Endothelial cell of umbilical vein (primary cell): ENCODE data around the gene UBASH3A. TPM values are rescaled to one million over a fixed set of nuclear protein-coding genes. Genes with fewer than 3 reads are reported as not detected.

Experiments
- BruUV-seq: library from RNA; stranded (reverse); fragments of 400-500 nt; replicated peaks from 2 replicates; lab custom pipeline; 2021; lab: Mats Ljungman, UMichigan
- CTCF ChIA-PET: fragments of 300-600, 350-600 bp; sonication (Branson Sonifier 250); formaldehyde crosslinking; loops from one replicate; lab custom pipeline; 2021; ENCODE audit warnings: antibody characterized with exemption, inconsistent platforms; lab: Charles Lee
- POLR2A ChIA-PET: fragments of 300-600, 350-600 bp; sonication (Branson Sonifier 250); formaldehyde crosslinking; loops from one replicate; lab custom pipeline; 2021; ENCODE audit warnings: antibody characterized with exemption, inconsistent platforms; lab: Charles Lee
- DNase-seq: peaks from one replicate; pipeline ENCODE4 v3.0.0-alpha.2; 2011; ENCODE audit warnings: low read depth, low spot score
- FAIRE-seq: peaks from 2 replicates; lab custom pipeline; 2011; peaks lifted over from hg19 to GRCh38; lab: Jason Lieb, UNC
- H2AFZ ChIP-seq: 2 replicates; pipeline ENCODE4 v1.6.0; 2012; ENCODE audit warnings: low read depth, low read length, control low read depth, inconsistent platforms
- H3K27ac ChIP-seq: 2 replicates; pipeline ENCODE4 v1.5.1; 2011; ENCODE audit warnings: low read depth, mild to moderate bottlenecking, control low read depth, low read length, moderate library complexity; ENCODE audit not compliant: insufficient read depth
- H3K27me3 ChIP-seq, 2 experiments: 2 replicates each; pipeline versions ENCODE4 v1.6.0 to v1.6.1; 2011; ENCODE audit warnings: low read length in 2 of 2, mixed read lengths in 1 of 2; ENCODE audit not compliant: control insufficient read depth in 2 of 2, insufficient read depth in 2 of 2
- H3K36me3 ChIP-seq, 2 experiments: 2 replicates in 1 of 2; 3 replicates in 1 of 2; pipeline ENCODE4 v1.5.1; 2011; ENCODE audit warnings: low read length in 2 of 2, mild to moderate bottlenecking in 1 of 2, moderate library complexity in 1 of 2; ENCODE audit not compliant: control insufficient read depth in 2 of 2, insufficient read depth in 2 of 2; ENCODE audit errors: extremely low read depth in 1 of 2
- H3K4me1 ChIP-seq: 3 replicates; pipeline ENCODE4 v1.5.1; 2011; ENCODE audit warnings: mild to moderate bottlenecking, low read length; ENCODE audit not compliant: control insufficient read depth, insufficient read depth; ENCODE audit errors: extremely low read depth
- H3K4me2 ChIP-seq: 2 replicates; pipeline ENCODE4 v1.6.1; 2011; ENCODE audit warnings: low read length, control low read depth, mixed read lengths; ENCODE audit not compliant: insufficient read depth
- H3K4me3 ChIP-seq, 3 experiments: fragments of 200-600 bp in 1 of 3; sonication (generic), shearing (Covaris generic) in 1 of 3; replicated peaks in 1 of 3; 2 replicates each; pipeline ENCODE4 v1.5.1; 2011 to 2016; ENCODE audit warnings: control low read depth in 3 of 3, low read length in 3 of 3, mild to moderate bottlenecking in 2 of 3, inconsistent platforms in 1 of 3, low read depth in 1 of 3, moderate library complexity in 1 of 3; ENCODE audit not compliant: insufficient read depth in 1 of 3
- H3K79me2 ChIP-seq: 2 replicates; pipeline ENCODE4 v1.6.0; 2012; ENCODE audit warnings: low read length, inconsistent platforms; ENCODE audit not compliant: control insufficient read depth, insufficient read depth
- H3K9ac ChIP-seq: replicated peaks from 2 replicates; pipeline ENCODE3; 2011; ENCODE audit warnings: low read length, control low read depth; ENCODE audit not compliant: insufficient read depth; ENCODE audit errors: extremely low read depth
- H3K9me1 ChIP-seq: replicated peaks from 3 replicates; pipeline ENCODE4 v1.6.0; 2011; ENCODE audit warnings: mild to moderate bottlenecking, low read length; ENCODE audit not compliant: control insufficient read depth, insufficient read depth; ENCODE audit errors: extremely low read depth
- H3K9me3 ChIP-seq: replicated peaks from 2 replicates; pipeline ENCODE4 v1.5.1; 2012; ENCODE audit warnings: low read length, inconsistent platforms; ENCODE audit not compliant: control insufficient read depth, insufficient read depth
- H4K20me1 ChIP-seq: replicated peaks from 2 replicates; pipeline ENCODE3; 2011; ENCODE audit warnings: mild to moderate bottlenecking, low read length; ENCODE audit not compliant: control insufficient read depth, insufficient read depth; ENCODE audit errors: extremely low read depth
- CTCF ChIP-seq, 2 donors: IDR thresholded peaks; 1 replicate in 1 of 2; 2 replicates in 1 of 2; pipeline ENCODE4 v1.5.1; 2011; ENCODE audit warnings: low read length in 2 of 2, mild to moderate bottlenecking in 2 of 2, moderate library complexity in 2 of 2, control low read depth in 1 of 2, inconsistent platforms in 1 of 2, low read depth in 1 of 2; ENCODE audit not compliant: insufficient read depth in 1 of 2; ENCODE audit errors: extremely low read depth in 1 of 2
- EZH2 ChIP-seq: IDR thresholded peaks from 2 replicates; pipeline ENCODE4 v1.6.1; 2012; ENCODE audit warnings: borderline replicate concordance, low read depth, mild to moderate bottlenecking, moderate library complexity, low read length, inconsistent platforms; ENCODE audit not compliant: severe bottlenecking
- FOS ChIP-seq: IDR thresholded peaks from 2 replicates; pipeline ENCODE4 v1.6.1; 2011; ENCODE audit warnings: mild to moderate bottlenecking, low read length, moderate library complexity, borderline replicate concordance; ENCODE audit not compliant: insufficient read depth
- GATA2 ChIP-seq: IDR thresholded peaks from 2 replicates; pipeline ENCODE4 v1.7.0; 2011; ENCODE audit warnings: low read depth, mild to moderate bottlenecking, moderate library complexity, mixed read lengths, low read length; ENCODE audit not compliant: insufficient read length, insufficient read depth
- JUN ChIP-seq: IDR thresholded peaks from 2 replicates; pipeline ENCODE4 v1.6.1; 2011; ENCODE audit warnings: borderline replicate concordance, low read depth; ENCODE audit not compliant: insufficient read length, insufficient read depth
- MAX ChIP-seq: IDR thresholded peaks from 2 replicates; pipeline ENCODE4 v1.6.1; 2011; ENCODE audit not compliant: insufficient read depth, insufficient read length
- MYC ChIP-seq: IDR thresholded peaks from one replicate; pipeline ENCODE4 v1.6.1; 2011; ENCODE audit warnings: mild to moderate bottlenecking, low read depth, low read length
- POLR2A ChIP-seq: IDR thresholded peaks from 2 replicates; pipeline ENCODE4 v1.6.1; 2012; ENCODE audit warnings: low read depth, mild to moderate bottlenecking, control low read depth, low read length
- POLR2AphosphoS5 ChIP-seq: IDR thresholded peaks from 2 replicates; pipeline ENCODE4 v1.6.1; 2012; ENCODE audit warnings: low read depth, mild to moderate bottlenecking, control low read depth, low read length, moderate library complexity; ENCODE audit not compliant: insufficient read depth
- dilution Hi-C: fragments of 300-500 bp; cut with MboI; formaldehyde crosslinking; loops from one replicate; pipeline ENCODE4 v1.15.0; 2019; ENCODE audit warnings: low sequenced_read_pairs; ENCODE audit not compliant: extremely low pct_ligation_motif_present
- intact Hi-C: fragments of 100-400 bp; cut with micrococcal nuclease; formaldehyde crosslinking; loops from one replicate; pipeline ENCODE4 v1.10.0; 2022
- polyA plus RNA-seq, 4 experiments: library from polyadenylated mRNA; depleted of rRNA in 3 of 4; stranded (reverse) in 3 of 4; unstranded in 1 of 4; fragments of >200 nt; gene quantifications; 2 replicates each; pipeline versions ENCODE4 v1.2.1 to v1.2.3, GENCODE V29; 2011 to 2012; ENCODE audit warnings: missing spikeins in 1 of 4
- total RNA-seq: library from RNA; stranded (reverse); gene quantifications from 2 replicates; pipeline ENCODE4 v1.2.3, GENCODE V29; 2021

UBASH3A gene
- total and polyA plus RNA-seq, 2 donors (not counting 3 experiments of a cell fraction or from before 2014, with no cell fraction given), result not detected

- FAIRE-seq (no peak), DNase-seq (no peak)
- H3K9me3 ChIP-seq, result no peaks in the 10 kb centered on the region
- H3K4me1 ChIP-seq, result no peaks in the 10 kb centered on the region
- no peak overlapping the region for H3K4me2 ChIP-seq
- H3K9me1 ChIP-seq, result no peaks in the 10 kb centered on the region
- H3K27ac ChIP-seq, result no peak overlapping the region
- BruUV-seq, result no TSS peak
- dilution Hi-C loops (no loop called here), intact Hi-C loops (no loop called here)
- no peak overlapping the region for H3K9ac ChIP-seq
- H3K79me2 ChIP-seq, result no peaks in the 10 kb centered on the region
- ChIA-PET CTCF (no interaction called here), POLR2A (no interaction called here)
- no peaks in the 10 kb centered on the region for H3K27me3 ChIP-seq
- no peak for TF ChIP-seq POLR2A
- TF ChIP-seq CTCF (IDR thresholded peaks at IDR 0.05; ENCODE audit: extremely low read depth in 1 of 2, insufficient read depth in 1 of 2, low read depth in 1 of 2, low read length in 2 of 2), result no peak
- no peak for TF ChIP-seq MYC
- no peak for TF ChIP-seq JUN
- TF ChIP-seq GATA2, result no peak
- TF ChIP-seq EZH2, result no peak
- TF ChIP-seq MAX, result no peak
- TF ChIP-seq FOS, result no peak
- no peak for TF ChIP-seq POLR2AphosphoS5
- no peak overlapping the region for H2AFZ ChIP-seq
- H3K4me3 ChIP-seq, result no peak overlapping the region
- no peaks in the 10 kb centered on the region for H4K20me1 ChIP-seq
- H3K36me3 ChIP-seq, result no peaks in the 10 kb centered on the region
These were observed 34.9 kb downstream of the UBASH3A start for GRCh38 chr21:42438316-42439205.
